Stimulated activated naive CD8-positive, alpha-beta T cell treated with anti-CD3 and anti-CD28 coated beads, Interleukin-15, amount 100 ng/mL, for 72 hours (primary cell): Measurements from ENCODE around the gene ZNF182.
"Not testable (repeated sequence)": the region's sequence is repeated elsewhere in the genome, so short reads cannot be mapped to it uniquely, and the experiment has no call there.

Experiments
- ATAC-seq: fragments of 150-1000 bp; cut with Tn5 transposase; 2 replicates; pipeline ENCODE4 v1.10.0; 2021; ENCODE audit warnings: mild to moderate bottlenecking, moderate library complexity
- DNase-seq, 2 donors: peaks; one replicate each; pipeline ENCODE4 v3.0.0; 2021 to 2022
- H3K27ac Mint-ChIP-seq, 2 donors: one replicate each; pipeline ENCODE4 v1.8.0; 2022; ENCODE audit warnings: mild to moderate bottlenecking in 2 of 2, mixed read lengths in 2 of 2, moderate library complexity in 2 of 2
- H3K27me3 Mint-ChIP-seq: one replicate; pipeline ENCODE4 v1.8.0; 2022; ENCODE audit warnings: mixed read lengths
- H3K4me1 Mint-ChIP-seq: one replicate; pipeline ENCODE4 v1.8.0; 2022; ENCODE audit warnings: mild to moderate bottlenecking, mixed read lengths
- H3K4me3 Mint-ChIP-seq, 2 donors: one replicate each; pipeline ENCODE4 v1.8.0; 2022; ENCODE audit warnings: mild to moderate bottlenecking in 2 of 2, mixed read lengths in 2 of 2, moderate library complexity in 1 of 2
- H3K9me3 Mint-ChIP-seq, 2 donors: one replicate each; pipeline ENCODE4 v1.8.0; 2022; ENCODE audit warnings: mixed read lengths in 2 of 2

Gene ZNF182

GRCh38 chrX:48003758-48004457 is at the start of gene ZNF182:
Gene ZNF182 (minus strand): TSS chrX:48003989. CDS start chrX:48002609, 1,380 bp downstream.
- Mint-ChIP-seq H3K9me3 (no peaks in the 10 kb centered on the region), H3K27me3 (no peaks in the 10 kb centered on the region), H3K4me1 (peaks cover 26% of the 10 kb centered on the region), H3K4me3 (peak within 1 kb of the TSS; percentile 88 to 99), H3K27ac (peak within 1 kb of the TSS; percentile 98 to 100)
- DNase-seq (peak; percentile 85 to 93), ATAC-seq (peak; percentile 98)

DNA sequence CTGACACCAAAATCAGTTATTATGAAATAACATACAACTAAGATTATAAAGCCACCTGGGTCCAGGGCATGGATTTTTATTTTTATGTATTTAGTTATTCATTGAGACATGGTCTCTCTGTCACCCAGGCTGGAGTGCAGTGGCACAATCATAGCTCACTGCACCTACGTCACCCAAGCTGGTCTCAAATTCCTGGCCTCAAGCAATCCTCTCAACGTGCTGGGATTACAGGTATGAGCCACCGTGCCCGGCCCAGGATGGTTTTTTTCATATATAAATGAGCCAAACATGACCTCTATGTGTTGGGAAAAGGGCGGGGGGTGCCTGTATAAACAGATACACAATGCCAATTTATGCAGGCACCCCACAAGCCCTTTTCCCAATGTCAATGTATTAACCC is 43.1 kb upstream of the ZNF182 start:
- ATAC-seq (no peak), DNase-seq (no peak)
- Mint-ChIP-seq H3K4me3 (no peak overlapping the region), H3K4me1 (no peaks in the 10 kb centered on the region), H3K27me3 (no peaks in the 10 kb centered on the region), H3K27ac (no peak overlapping the region), H3K9me3 (no peaks in the 10 kb centered on the region)

- no peak overlapping the region for H3K4me3 Mint-ChIP-seq
- no peaks in the 10 kb centered on the region for H3K4me1 Mint-ChIP-seq
- DNase-seq = no peak
- no peaks in the 10 kb centered on the region for H3K27me3 Mint-ChIP-seq
- ATAC-seq = no peak
- no peaks in the 10 kb centered on the region for H3K9me3 Mint-ChIP-seq
- no peak overlapping the region for H3K27ac Mint-ChIP-seq
These were observed 41.9 kb upstream of the ZNF182 start for GRCh38 chrX:48045410-48046311.

- ATAC-seq = no peak
- Mint-ChIP-seq H3K9me3 (no peaks in the 10 kb centered on the region), H3K27me3 (no peaks in the 10 kb centered on the region), H3K4me1 (no peaks in the 10 kb centered on the region), H3K4me3 (no peak overlapping the region), H3K27ac (no peak overlapping the region)
- DNase-seq = no peak
These were observed 39.3 kb upstream of the ZNF182 start for GRCh38 chrX:48043056-48043455.

- H3K27ac Mint-ChIP-seq = no peak overlapping the region
- no peaks in the 10 kb centered on the region for H3K9me3 Mint-ChIP-seq
- H3K4me3 Mint-ChIP-seq = no peak overlapping the region
- no peaks in the 10 kb centered on the region for H3K27me3 Mint-ChIP-seq
- ATAC-seq = no peak
- no peak for DNase-seq
- no peaks in the 10 kb centered on the region for H3K4me1 Mint-ChIP-seq
These were observed 32.1 kb upstream of the ZNF182 start for GRCh38 chrX:48035891-48036290.

DNA sequence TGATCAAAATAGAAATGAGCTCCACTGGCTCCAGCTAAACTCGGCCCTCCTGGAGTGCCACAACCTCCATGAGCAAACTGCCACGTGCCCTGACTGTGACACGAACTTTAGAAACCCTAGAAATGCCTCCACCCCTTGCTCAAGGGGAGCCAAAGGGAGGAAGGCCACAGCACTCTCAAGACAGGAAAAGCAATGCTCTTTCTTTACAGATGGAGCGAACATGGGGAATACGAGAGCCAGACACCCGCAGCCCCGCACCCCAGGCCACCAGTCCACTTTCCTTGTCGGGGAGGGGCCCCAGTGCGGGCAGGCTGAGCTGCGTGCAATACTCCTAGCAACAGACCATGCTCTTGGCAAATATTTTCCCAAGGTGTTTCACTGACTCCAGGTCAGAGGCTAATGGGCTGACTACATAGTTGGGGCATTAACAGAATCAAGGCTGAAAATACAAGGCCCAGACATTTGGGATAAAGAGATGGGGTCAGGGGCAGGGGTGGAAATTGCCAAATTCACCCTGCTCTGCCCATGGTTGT is 26.9 kb upstream of the ZNF182 start:
- not testable (repeated sequence) for H3K27ac Mint-ChIP-seq, H3K27me3 Mint-ChIP-seq, H3K4me3 Mint-ChIP-seq, H3K4me1 Mint-ChIP-seq, ATAC-seq, DNase-seq, H3K9me3 Mint-ChIP-seq

DNA sequence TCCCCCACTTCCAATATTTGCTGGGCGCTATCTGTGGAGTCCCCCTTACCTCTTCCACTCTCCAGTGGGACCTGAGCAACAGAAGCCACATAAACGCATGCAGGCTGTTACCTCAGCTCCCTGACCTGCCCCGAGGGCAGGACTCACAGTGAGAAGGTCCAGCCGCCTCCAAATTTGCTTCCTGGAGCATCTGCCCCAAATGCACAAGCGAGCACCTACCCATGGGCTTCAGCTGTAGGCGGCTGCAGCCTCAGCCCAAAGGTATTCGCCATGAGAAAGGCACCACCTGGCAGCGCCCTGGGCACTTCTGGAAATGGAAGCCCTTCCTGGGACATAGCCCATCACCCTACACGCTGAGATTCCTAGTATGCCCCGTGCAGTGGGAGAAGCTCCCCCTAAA is 26.4 kb upstream of the ZNF182 start:
- Mint-ChIP-seq H3K9me3 (no peaks in the 10 kb centered on the region), H3K4me3 (no peak overlapping the region), H3K4me1 (peaks cover 6% of the 10 kb centered on the region), H3K27ac (no peak overlapping the region), H3K27me3 (no peaks in the 10 kb centered on the region)
- DNase-seq (no peak), ATAC-seq (no peak)

GRCh38 chrX:48028091-48028490 is 24.3 kb upstream of the ZNF182 start:
- no peaks in the 10 kb centered on the region for H3K9me3 Mint-ChIP-seq
- no peak overlapping the region for H3K27ac Mint-ChIP-seq
- no peaks in the 10 kb centered on the region for H3K27me3 Mint-ChIP-seq
- peaks cover 6% of the 10 kb centered on the region for H3K4me1 Mint-ChIP-seq
- DNase-seq (no peak), ATAC-seq (no peak)
- H3K4me3 Mint-ChIP-seq = no peak overlapping the region

GRCh38 chrX:48027545-48027944 is 23.8 kb upstream of the ZNF182 start:
- H3K9me3 Mint-ChIP-seq, DNase-seq, H3K4me3 Mint-ChIP-seq, ATAC-seq, H3K27ac Mint-ChIP-seq, H3K27me3 Mint-ChIP-seq, H3K4me1 Mint-ChIP-seq: not testable (repeated sequence)

GRCh38 chrX:48025561-48025960 is 21.8 kb upstream of the ZNF182 start:
- no peak for ATAC-seq

DNA sequence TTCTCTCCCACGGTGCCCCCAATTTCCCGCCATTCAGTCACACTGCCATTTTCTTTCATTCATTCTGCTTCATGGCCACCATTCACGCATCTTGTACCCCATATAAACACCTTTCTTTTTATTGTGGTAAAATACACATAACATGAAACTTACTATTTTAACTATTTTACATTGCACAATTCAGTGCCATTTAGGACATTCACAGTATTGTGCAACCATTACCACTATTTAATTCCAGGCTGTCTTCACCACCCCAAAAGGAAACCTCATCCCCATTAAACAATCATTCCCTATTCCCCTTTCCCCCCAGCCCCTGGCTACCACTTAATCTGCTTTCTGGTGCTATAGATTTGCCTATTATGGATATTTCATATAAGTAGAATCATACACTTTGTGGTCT is 18.9 kb upstream of the ZNF182 start:
- Mint-ChIP-seq H3K27me3 (no peaks in the 10 kb centered on the region), H3K4me1 (peaks cover 14% of the 10 kb centered on the region), H3K27ac (no peak overlapping the region), H3K4me3 (peak overlapping the region in 1 of 2 donors; percentile 39), H3K9me3 (peaks cover 4 to 7% of the 10 kb centered on the region in 2 donors)
- DNase-seq (no peak), ATAC-seq (no peak)

More at GRCh38 chrX:48025561-48025960, 21.8 kb upstream of the ZNF182 start:
- H3K9me3 Mint-ChIP-seq = peaks cover 4 to 7% of the 10 kb centered on the region in 2 donors
- peak; percentile 23 to 28 for DNase-seq
- H3K27me3 Mint-ChIP-seq = no peaks in the 10 kb centered on the region
- H3K27ac Mint-ChIP-seq = peak overlapping the region; percentile 39 to 81
- H3K4me3 Mint-ChIP-seq = no peak overlapping the region
- peaks cover 14% of the 10 kb centered on the region for H3K4me1 Mint-ChIP-seq

DNA sequence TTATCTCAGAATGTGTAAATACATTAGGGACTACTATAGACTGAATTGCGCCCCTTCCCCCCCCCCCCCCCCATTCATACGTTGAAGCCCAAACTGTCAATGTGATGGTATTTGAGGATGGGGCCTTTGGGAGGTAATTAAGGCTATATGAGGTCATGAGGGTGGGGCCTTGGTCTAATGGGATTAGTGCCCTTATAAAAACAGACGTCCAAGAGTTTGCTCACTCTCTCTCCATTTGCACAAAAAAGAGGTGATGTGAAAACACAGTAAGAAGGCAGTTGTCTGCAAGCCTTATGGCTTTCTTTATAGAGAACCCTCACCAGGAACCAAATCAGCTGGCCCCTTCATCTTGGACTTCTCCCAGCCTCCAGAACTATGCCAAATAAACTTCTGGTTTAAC is 18.3 kb upstream of the ZNF182 start:
- H3K9me3 Mint-ChIP-seq = peaks cover 4 to 7% of the 10 kb centered on the region in 2 donors
- H3K27ac Mint-ChIP-seq = no peak overlapping the region
- no peak overlapping the region for H3K4me3 Mint-ChIP-seq
- H3K27me3 Mint-ChIP-seq = no peaks in the 10 kb centered on the region
- ATAC-seq = no peak
- peaks cover 14% of the 10 kb centered on the region for H3K4me1 Mint-ChIP-seq
- no peak for DNase-seq

- ATAC-seq = peak; percentile 75
- DNase-seq = peak; percentile 82 to 84
- Mint-ChIP-seq H3K9me3 (peaks cover 4 to 7% of the 10 kb centered on the region in 2 donors), H3K4me1 (peaks cover 14% of the 10 kb centered on the region), H3K27ac (peak overlapping the region; percentile 100), H3K27me3 (no peaks in the 10 kb centered on the region), H3K4me3 (peak overlapping the region; percentile 95 to 96)
These were observed 17.5 kb upstream of the ZNF182 start for GRCh38 chrX:48021026-48021900.

DNA sequence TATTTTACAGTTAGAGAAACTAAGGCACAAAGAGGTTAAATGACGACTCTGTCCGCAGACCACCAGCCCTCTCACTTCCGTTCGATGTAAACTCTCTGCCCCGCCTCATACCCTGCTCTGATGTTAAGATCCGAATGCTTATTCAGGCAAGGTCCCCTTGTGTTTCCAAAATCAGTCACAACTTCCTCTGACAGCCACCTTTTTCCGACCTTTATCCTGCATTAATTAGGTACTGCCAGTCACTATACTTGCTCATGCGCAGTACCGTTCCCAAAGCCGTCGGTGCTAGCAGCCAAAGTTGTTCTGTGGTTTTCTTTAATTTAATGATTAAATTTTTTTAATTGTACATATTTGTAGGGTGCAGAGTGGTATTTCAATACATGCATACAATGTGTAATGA is 16.7 kb upstream of the ZNF182 start:
- peak overlapping the region in 1 of 2 donors; percentile 40 for H3K27ac Mint-ChIP-seq
- H3K4me3 Mint-ChIP-seq = peak overlapping the region; percentile 42
- peaks cover 11% of the 10 kb centered on the region for H3K4me1 Mint-ChIP-seq
- not testable (repeated sequence) for H3K9me3 Mint-ChIP-seq, H3K27me3 Mint-ChIP-seq
- peak; percentile 87 for ATAC-seq
- DNase-seq = peak; percentile 21 to 58

- not testable (repeated sequence) for ATAC-seq, H3K27ac Mint-ChIP-seq, H3K4me1 Mint-ChIP-seq, H3K9me3 Mint-ChIP-seq, DNase-seq, H3K4me3 Mint-ChIP-seq, H3K27me3 Mint-ChIP-seq
These were observed 16.1 kb upstream of the ZNF182 start for GRCh38 chrX:48019892-48020291.
